T-helper 2 cell treated with Interferon-gamma antibody and Interleukin-4, amounts not matched to agents 100 ng/mL and 5 ng/mL, for 36 hours (primary cell): ENCODE data around the gene ELOB. TPM values are rescaled to one million over a fixed set of nuclear protein-coding genes. Genes with fewer than 3 reads are reported as not detected.

Experiments
- intact Hi-C: fragments of 100-400 bp; cut with micrococcal nuclease; formaldehyde crosslinking; loops from one replicate; pipeline ENCODE4 v1.15.1; 2023
- total RNA-seq: library from RNA; stranded (reverse); gene quantifications from 2 replicates; pipeline ENCODE4 v1.2.3, GENCODE V29; 2022

ELOB gene
- 232 TPM in 2 replicates for total RNA-seq

GRCh38 chr16:2777231-2777902 lies at the start of gene ELOB:
Gene ELOB (minus strand): TSS chr16:2777280. CDS start chr16:2777239, 41 bp downstream.
- intact Hi-C loops: loop anchor here (1.0 to 10.0 kb wide), 2 partner anchors 25 to 147 kb away; partner anchors contain the start of gene SRRM2

GRCh38 chr16:2825906-2826305 lies 48.8 kb upstream of the ELOB start:
- intact Hi-C loops: no loop called here

- intact Hi-C loops: no loop called here
These were observed 48.1 kb upstream of the ELOB start for GRCh38 chr16:2825049-2825742.

GRCh38 chr16:2824626-2825025 lies 47.5 kb upstream of the ELOB start:
- intact Hi-C loops: no loop called here

GRCh38 chr16:2822496-2822895 lies 45.4 kb upstream of the ELOB start:
- intact Hi-C loops: no loop called here

- intact Hi-C loops: no loop called here
These were observed 45.0 kb upstream of the ELOB start for GRCh38 chr16:2822158-2822495.

- intact Hi-C loops: no loop called here
These were observed 44.5 kb upstream of the ELOB start for GRCh38 chr16:2821487-2822157.

- intact Hi-C loops: no loop called here
These were observed 43.9 kb upstream of the ELOB start for GRCh38 chr16:2820836-2821486.

- intact Hi-C loops: no loop called here
These were observed 43.1 kb upstream of the ELOB start for GRCh38 chr16:2819939-2820835.

- intact Hi-C loops: no loop called here
These were observed 42.3 kb upstream of the ELOB start for GRCh38 chr16:2819179-2819938.

- intact Hi-C loops: no loop called here
These were observed 41.3 kb upstream of the ELOB start for GRCh38 chr16:2818272-2818876.

GRCh38 chr16:2817340-2818271 lies 40.5 kb upstream of the ELOB start:
- intact Hi-C loops: no loop called here

- intact Hi-C loops: no loop called here
These were observed 39.8 kb upstream of the ELOB start, which contains the start of gene PRSS21 for GRCh38 chr16:2816751-2817339. Gene PRSS21 (plus strand): TSS chr16:2817237. CDS start chr16:2817269, 32 bp downstream.

GRCh38 chr16:2815299-2815771 lies 38.3 kb upstream of the ELOB start:
- intact Hi-C loops: no loop called here

- intact Hi-C loops: no loop called here
These were observed 37.6 kb upstream of the ELOB start for GRCh38 chr16:2814551-2815298.

- intact Hi-C loops: no loop called here
These were observed 36.7 kb upstream of the ELOB start for GRCh38 chr16:2813771-2814221.
